Measurements from ENCODE around the gene RPTOR. TPM values are rescaled to one million over a fixed set of nuclear protein-coding genes. Genes with fewer than 3 reads are reported as not detected.
"Not testable (repeated sequence)": the region's sequence is repeated elsewhere in the genome, so short reads cannot be mapped to it uniquely, and the experiment has no call there.

RPTOR gene
- total and polyA plus RNA-seq, 2 donors (not counting 1 experiment from before 2014, with no cell fraction given), result 6.7 to 22.8 TPM

GRCh38 chr17:80762076-80762475 is 217.4 kb downstream of the RPTOR start:
- peak overlapping the region; percentile 26 for H3K27ac ChIP-seq (ENCODE audit: insufficient read depth, low read length)
- no peak overlapping the region for H2AFZ ChIP-seq (ENCODE audit: low read length)
- no peak overlapping the region for H3K9ac ChIP-seq (ENCODE audit: insufficient read depth, low read length)
- no peak for DNase-seq (ENCODE audit: low read depth in 2 of 2)
- no peaks in the 10 kb centered on the region for H4K20me1 ChIP-seq (ENCODE audit: control insufficient read depth, extremely low read depth, insufficient read depth, low read length)
- no peak overlapping the region for H3K4me3 ChIP-seq (replicated peaks in 1 of 4; ENCODE audit: control extremely low read depth in 1 of 4, insufficient read depth in 1 of 4, low read depth in 3 of 4, low read length in 4 of 4)
- H3K4me2 ChIP-seq (ENCODE audit: extremely low read depth, insufficient read depth, low read length), result no peak overlapping the region
- H3K4me1 ChIP-seq (ENCODE audit: control insufficient read depth, extremely low read depth, insufficient read depth, low read length), result peaks cover 17% of the 10 kb centered on the region
- H3K27me3 ChIP-seq (ENCODE audit: control insufficient read depth, insufficient read depth, low read length), result no peaks in the 10 kb centered on the region
- H3K79me2 ChIP-seq (ENCODE audit: control insufficient read depth, insufficient read depth, low read length), result no peaks in the 10 kb centered on the region
- TF ChIP-seq, protein P1, sequence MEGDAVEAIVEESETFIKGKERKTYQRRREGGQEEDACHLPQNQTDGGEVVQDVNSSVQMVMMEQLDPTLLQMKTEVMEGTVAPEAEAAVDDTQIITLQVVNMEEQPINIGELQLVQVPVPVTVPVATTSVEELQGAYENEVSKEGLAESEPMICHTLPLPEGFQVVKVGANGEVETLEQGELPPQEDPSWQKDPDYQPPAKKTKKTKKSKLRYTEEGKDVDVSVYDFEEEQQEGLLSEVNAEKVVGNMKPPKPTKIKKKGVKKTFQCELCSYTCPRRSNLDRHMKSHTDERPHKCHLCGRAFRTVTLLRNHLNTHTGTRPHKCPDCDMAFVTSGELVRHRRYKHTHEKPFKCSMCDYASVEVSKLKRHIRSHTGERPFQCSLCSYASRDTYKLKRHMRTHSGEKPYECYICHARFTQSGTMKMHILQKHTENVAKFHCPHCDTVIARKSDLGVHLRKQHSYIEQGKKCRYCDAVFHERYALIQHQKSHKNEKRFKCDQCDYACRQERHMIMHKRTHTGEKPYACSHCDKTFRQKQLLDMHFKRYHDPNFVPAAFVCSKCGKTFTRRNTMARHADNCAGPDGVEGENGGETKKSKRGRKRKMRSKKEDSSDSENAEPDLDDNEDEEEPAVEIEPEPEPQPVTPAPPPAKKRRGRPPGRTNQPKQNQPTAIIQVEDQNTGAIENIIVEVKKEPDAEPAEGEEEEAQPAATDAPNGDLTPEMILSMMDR (conservative IDR thresholded peaks at IDR 0.05 in 1 of 2, IDR thresholded peaks at IDR 0.05 in 1 of 2; ENCODE audit: low read depth in 1 of 2, low read length in 2 of 2), result no peak
- TF ChIP-seq EZH2 (IDR thresholded peaks at IDR 0.05; ENCODE audit: low read length, missing control alignments), result no peak
- H3K36me3 ChIP-seq (ENCODE audit: control insufficient read depth, insufficient read depth, low read length), result no peaks in the 10 kb centered on the region
- H3K9me3 ChIP-seq (ENCODE audit: control insufficient read depth, insufficient read depth, low read depth, low read length), result no peaks in the 10 kb centered on the region

DNA sequence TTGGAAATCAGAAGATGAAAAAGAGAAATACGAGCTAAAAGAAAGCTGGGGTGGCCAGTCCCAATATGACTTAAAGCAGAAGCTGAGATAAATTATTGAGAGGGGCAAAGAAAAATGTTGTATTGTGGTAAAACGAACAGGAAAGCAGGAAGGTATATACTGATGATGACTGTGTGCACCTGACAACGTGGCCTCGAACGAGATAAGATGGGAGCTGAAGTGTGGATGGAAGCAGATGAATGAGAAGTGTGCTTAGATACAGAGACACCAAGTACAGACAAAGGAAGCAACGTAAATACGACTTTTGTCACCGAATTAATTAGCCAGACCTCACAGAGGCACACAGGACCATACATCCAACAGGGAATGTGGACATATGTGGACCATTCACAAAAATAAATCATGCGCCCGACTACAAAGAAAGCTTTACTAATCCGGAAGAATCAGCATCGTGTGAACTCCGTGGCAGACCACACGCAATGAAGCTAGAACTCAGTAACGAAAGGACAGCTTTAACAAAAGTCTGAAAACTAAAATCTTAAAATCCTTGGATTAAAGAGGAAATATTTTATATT is 218.7 kb downstream of the RPTOR start:
- H3K9me3 ChIP-seq (ENCODE audit: control insufficient read depth, insufficient read depth, low read depth, low read length), result no peaks in the 10 kb centered on the region
- no peaks in the 10 kb centered on the region for H3K79me2 ChIP-seq (ENCODE audit: control insufficient read depth, insufficient read depth, low read length)
- no peaks in the 10 kb centered on the region for H4K20me1 ChIP-seq (ENCODE audit: control insufficient read depth, extremely low read depth, insufficient read depth, low read length)
- H3K27me3 ChIP-seq (ENCODE audit: control insufficient read depth, insufficient read depth, low read length), result no peaks in the 10 kb centered on the region
- no peaks in the 10 kb centered on the region for H3K36me3 ChIP-seq (ENCODE audit: control insufficient read depth, insufficient read depth, low read length)
- DNase-seq (ENCODE audit: low read depth in 2 of 2), result no peak
- no peak overlapping the region for H3K9ac ChIP-seq (ENCODE audit: insufficient read depth, low read length)
- H2AFZ ChIP-seq (ENCODE audit: low read length), result no peak overlapping the region
- peaks cover 17% of the 10 kb centered on the region for H3K4me1 ChIP-seq (ENCODE audit: control insufficient read depth, extremely low read depth, insufficient read depth, low read length)
- no peak overlapping the region for H3K4me2 ChIP-seq (ENCODE audit: extremely low read depth, insufficient read depth, low read length)
- H3K27ac ChIP-seq (ENCODE audit: insufficient read depth, low read length), result no peak overlapping the region
- H3K4me3 ChIP-seq (replicated peaks in 1 of 4; ENCODE audit: control extremely low read depth in 1 of 4, insufficient read depth in 1 of 4, low read depth in 3 of 4, low read length in 4 of 4), result no peak overlapping the region
- TF ChIP-seq, protein P1 (conservative IDR thresholded peaks at IDR 0.05 in 1 of 2, IDR thresholded peaks at IDR 0.05 in 1 of 2; ENCODE audit: low read depth in 1 of 2, low read length in 2 of 2), result no peak
- no peak for TF ChIP-seq EZH2 (IDR thresholded peaks at IDR 0.05; ENCODE audit: low read length, missing control alignments)

DNA sequence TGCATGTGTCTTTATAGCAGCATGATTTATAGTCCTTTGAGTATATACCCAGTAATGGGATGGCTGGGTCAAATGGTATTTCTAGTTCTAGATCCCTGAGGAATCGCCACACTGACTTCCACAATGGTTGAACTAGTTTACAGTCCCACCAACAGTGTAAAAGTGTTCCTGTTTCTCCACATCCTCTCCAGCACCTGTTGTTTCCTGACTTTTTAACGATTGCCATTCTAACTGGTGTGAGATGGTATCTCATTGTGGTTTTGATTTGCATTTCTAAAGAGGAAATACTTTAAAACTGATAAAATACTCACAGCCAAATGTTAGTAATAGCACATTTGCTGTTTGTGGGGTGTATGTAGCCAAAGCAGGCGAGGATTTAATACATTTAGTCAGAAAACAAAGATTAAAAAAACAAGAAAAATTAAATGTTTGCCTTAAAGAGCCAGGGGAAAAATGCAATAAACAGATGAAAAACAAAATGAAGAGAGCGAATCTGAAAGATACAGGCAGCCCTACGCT is 220.0 kb downstream of the RPTOR start:
- peaks cover 13% of the 10 kb centered on the region for H3K4me1 ChIP-seq (ENCODE audit: control insufficient read depth, extremely low read depth, insufficient read depth, low read length)
- H3K9ac ChIP-seq (ENCODE audit: insufficient read depth, low read length); H3K9me3 ChIP-seq (ENCODE audit: control insufficient read depth, insufficient read depth, low read depth, low read length); H3K27me3 ChIP-seq (ENCODE audit: control insufficient read depth, insufficient read depth, low read length); H3K79me2 ChIP-seq (ENCODE audit: control insufficient read depth, insufficient read depth, low read length); H4K20me1 ChIP-seq (ENCODE audit: control insufficient read depth, extremely low read depth, insufficient read depth, low read length); DNase-seq (ENCODE audit: low read depth in 2 of 2); H3K4me2 ChIP-seq (ENCODE audit: extremely low read depth, insufficient read depth, low read length); H2AFZ ChIP-seq (ENCODE audit: low read length); H3K36me3 ChIP-seq (ENCODE audit: control insufficient read depth, insufficient read depth, low read length); H3K4me3 ChIP-seq (replicated peaks in 1 of 4; ENCODE audit: control extremely low read depth in 1 of 4, insufficient read depth in 1 of 4, low read depth in 3 of 4, low read length in 4 of 4); H3K27ac ChIP-seq (ENCODE audit: insufficient read depth, low read length): not testable (repeated sequence)
